Activated CD4-positive, alpha-beta T cell treated with anti-CD3 and anti-CD28 coated beads, Interleukin-2, amount 10 ng/mL, durations not matched to agents 7 days and 5 days (primary cell): Measurements from ENCODE around the gene FHIP1B. TPM values are rescaled to one million over a fixed set of nuclear protein-coding genes. Genes with fewer than 3 reads are reported as not detected.

ENCODE experiments used
- CTCF ChIA-PET: fragments of 350-600 bp; sonication (Branson Sonifier 250); formaldehyde crosslinking; loops from one replicate; lab custom pipeline; 2021; ENCODE audit warnings: antibody characterized with exemption; lab: Charles Lee
- POLR2A ChIA-PET: fragments of 350-600 bp; sonication (Branson Sonifier 250); formaldehyde crosslinking; loops from one replicate; lab custom pipeline; 2021; ENCODE audit warnings: antibody characterized with exemption; lab: Charles Lee
- DNase-seq: peaks from one replicate; pipeline ENCODE4 v3.0.0-alpha.2; 2020
- H3K27ac Mint-ChIP-seq: one replicate; pipeline ENCODE4 v1.8.0; 2021; ENCODE audit warnings: mild to moderate bottlenecking, moderate library complexity, mixed read lengths
- H3K27me3 Mint-ChIP-seq: one replicate; pipeline ENCODE4 v1.8.0; 2021; ENCODE audit warnings: mixed read lengths
- H3K36me3 Mint-ChIP-seq: one replicate; pipeline ENCODE4 v1.8.0; 2021; ENCODE audit warnings: low read depth, mixed read lengths
- H3K4me1 Mint-ChIP-seq: one replicate; pipeline ENCODE4 v1.8.0; 2021; ENCODE audit warnings: mixed read lengths
- H3K4me3 Mint-ChIP-seq: one replicate; pipeline ENCODE4 v1.8.0; 2021; ENCODE audit warnings: mild to moderate bottlenecking, moderate library complexity, mixed read lengths
- H3K9me3 Mint-ChIP-seq: one replicate; pipeline ENCODE4 v1.8.0; 2021; ENCODE audit warnings: mixed read lengths
- total RNA-seq, 2 experiments: library from RNA; stranded (reverse); gene quantifications; one replicate each; pipeline ENCODE4 v1.2.3, GENCODE V29; 2021

FHIP1B gene
- total RNA-seq, 2 experiments from 2014 or later: 22.2 to 24.5 TPM

- Mint-ChIP-seq H3K27ac (no peak overlapping the region), H3K9me3 (no peaks in the 10 kb centered on the region), H3K27me3 (no peaks in the 10 kb centered on the region), H3K4me3 (no peak overlapping the region), H3K4me1 (peaks cover 20% of the 10 kb centered on the region), H3K36me3 (no peaks in the 10 kb centered on the region)
- ChIA-PET POLR2A (no interaction called here), CTCF (interaction anchor here (0.6 to 3.1 kb wide), 5 partner anchors 14 to 262 kb away, joined by 3 to 13 read pairs (median 3); no protein-coding TSS in a partner anchor)
- no peak for DNase-seq
Measured at GRCh38 chr11:6237266-6237665, 2.8 kb upstream of the FHIP1B start.

- ChIA-PET CTCF (interaction anchor here (1.1 to 2.1 kb wide), 2 partner anchors 17 to 118 kb away, joined by 3 to 9 read pairs; no protein-coding TSS in a partner anchor), POLR2A (no interaction called here)
- peak; percentile 20 for DNase-seq
- Mint-ChIP-seq H3K4me3 (peak overlapping the region; percentile 99), H3K27ac (peak overlapping the region; percentile 95), H3K36me3 (peaks cover 5% of the 10 kb centered on the region), H3K9me3 (no peaks in the 10 kb centered on the region), H3K4me1 (peaks cover 44% of the 10 kb centered on the region), H3K27me3 (no peaks in the 10 kb centered on the region)
Measured at GRCh38 chr11:6233984-6234386, 451 bp downstream of the FHIP1B start.

GRCh38 chr11:6232899-6233298 lies 1.5 kb downstream of the FHIP1B start:
- H3K27me3 Mint-ChIP-seq: no peaks in the 10 kb centered on the region
- POLR2A ChIA-PET: no interaction called here
- peaks cover 7% of the 10 kb centered on the region for H3K36me3 Mint-ChIP-seq
- H3K9me3 Mint-ChIP-seq: no peaks in the 10 kb centered on the region
- peaks cover 46% of the 10 kb centered on the region for H3K4me1 Mint-ChIP-seq
- H3K4me3 Mint-ChIP-seq: peak overlapping the region; percentile 49
- DNase-seq: no peak
- no peak overlapping the region for H3K27ac Mint-ChIP-seq
- CTCF ChIA-PET: interaction anchor here (0.9 kb wide), 1 partner anchor 12 kb away, joined by 3 read pairs; no protein-coding TSS in a partner anchor

- CTCF ChIA-PET: interaction anchor here (0.6 to 3.9 kb wide), 6 partner anchors 8 to 124 kb away, joined by 3 to 15 read pairs (median 4); no protein-coding TSS in a partner anchor
- POLR2A ChIA-PET: no interaction called here
- Mint-ChIP-seq H3K9me3 (no peaks in the 10 kb centered on the region), H3K4me3 (peak overlapping the region; percentile 26), H3K4me1 (peaks cover 49% of the 10 kb centered on the region), H3K27me3 (no peaks in the 10 kb centered on the region), H3K36me3 (peaks cover 8% of the 10 kb centered on the region), H3K27ac (peak overlapping the region; percentile 14)
- DNase-seq: peak; percentile 49
Measured at GRCh38 chr11:6229911-6230310, 4.5 kb downstream of the FHIP1B start.

GRCh38 chr11:6228520-6228919 lies 5.9 kb downstream of the FHIP1B start:
- no peak overlapping the region for H3K4me3 Mint-ChIP-seq
- H3K4me1 Mint-ChIP-seq: peaks cover 39% of the 10 kb centered on the region
- ChIA-PET POLR2A (no interaction called here), CTCF (interaction anchor here (0.8 to 3.9 kb wide), 3 partner anchors 12 to 24 kb away, joined by 5 to 15 read pairs (median 10); no protein-coding TSS in a partner anchor)
- no peak for DNase-seq
- H3K27ac Mint-ChIP-seq: no peak overlapping the region
- no peaks in the 10 kb centered on the region for H3K27me3 Mint-ChIP-seq
- H3K9me3 Mint-ChIP-seq: no peaks in the 10 kb centered on the region
- H3K36me3 Mint-ChIP-seq: peaks cover 11% of the 10 kb centered on the region

- CTCF ChIA-PET: interaction anchor here (1.1 to 3.9 kb wide), 3 partner anchors 9 to 28 kb away, joined by 3 to 15 read pairs (median 3); no protein-coding TSS in a partner anchor
- Mint-ChIP-seq H3K27ac (no peak overlapping the region), H3K4me3 (no peak overlapping the region), H3K27me3 (no peaks in the 10 kb centered on the region), H3K36me3 (peaks cover 25% of the 10 kb centered on the region), H3K4me1 (peaks cover 28% of the 10 kb centered on the region), H3K9me3 (no peaks in the 10 kb centered on the region)
- DNase-seq: no peak
- POLR2A ChIA-PET: no interaction called here
Measured at GRCh38 chr11:6225896-6226295, 8.5 kb downstream of the FHIP1B start.

GRCh38 chr11:6225024-6225423 lies 9.4 kb downstream of the FHIP1B start:
- peaks cover 25% of the 10 kb centered on the region for H3K36me3 Mint-ChIP-seq
- CTCF ChIA-PET: interaction anchor here (1.9 kb wide), 1 partner anchor 27 kb away, joined by 5 read pairs; no protein-coding TSS in a partner anchor

GRCh38 chr11:6224421-6224820 lies 10.0 kb downstream of the FHIP1B start:
- H3K9me3 Mint-ChIP-seq: no peaks in the 10 kb centered on the region
- H3K36me3 Mint-ChIP-seq: peaks cover 23% of the 10 kb centered on the region
- H3K4me1 Mint-ChIP-seq: peaks cover 23% of the 10 kb centered on the region
- no peak for DNase-seq
- H3K27ac Mint-ChIP-seq: no peak overlapping the region
- no peak overlapping the region for H3K4me3 Mint-ChIP-seq
- H3K27me3 Mint-ChIP-seq: no peaks in the 10 kb centered on the region
- ChIA-PET CTCF (interaction anchor here (1.9 kb wide), 1 partner anchor 27 kb away, joined by 5 read pairs; no protein-coding TSS in a partner anchor), POLR2A (interaction anchor here (0.6 kb wide), 1 partner anchor 486 kb away, joined by 4 read pairs; no protein-coding TSS in a partner anchor)

More at GRCh38 chr11:6225024-6225423, 9.4 kb downstream of the FHIP1B start:
- POLR2A ChIA-PET: interaction anchor here (0.6 kb wide), 1 partner anchor 485 kb away, joined by 4 read pairs; no protein-coding TSS in a partner anchor
- Mint-ChIP-seq H3K27ac (no peak overlapping the region), H3K9me3 (no peaks in the 10 kb centered on the region), H3K4me3 (no peak overlapping the region), H3K27me3 (no peaks in the 10 kb centered on the region), H3K4me1 (peaks cover 23% of the 10 kb centered on the region)
- DNase-seq: no peak

GRCh38 chr11:6223854-6224253 lies 10.6 kb downstream of the FHIP1B start:
- Mint-ChIP-seq H3K4me3 (no peak overlapping the region), H3K9me3 (no peaks in the 10 kb centered on the region), H3K27me3 (no peaks in the 10 kb centered on the region), H3K27ac (no peak overlapping the region), H3K36me3 (peaks cover 24% of the 10 kb centered on the region), H3K4me1 (peaks cover 22% of the 10 kb centered on the region)
- no peak for DNase-seq
- POLR2A ChIA-PET: no interaction called here
- CTCF ChIA-PET: interaction anchor here (1.9 kb wide), 1 partner anchor 28 kb away, joined by 5 read pairs; no protein-coding TSS in a partner anchor

- ChIA-PET CTCF (interaction anchor here (0.9 kb wide), 1 partner anchor 18 kb away, joined by 3 read pairs; no protein-coding TSS in a partner anchor), POLR2A (no interaction called here)
- Mint-ChIP-seq H3K4me3 (no peak overlapping the region), H3K27ac (no peak overlapping the region), H3K36me3 (peaks cover 31% of the 10 kb centered on the region), H3K4me1 (peaks cover 16% of the 10 kb centered on the region), H3K9me3 (no peaks in the 10 kb centered on the region), H3K27me3 (no peaks in the 10 kb centered on the region)
- DNase-seq: no peak
Measured at GRCh38 chr11:6219359-6219758, 15.1 kb downstream of the FHIP1B start.

GRCh38 chr11:6217722-6218121 lies 16.7 kb downstream of the FHIP1B start:
- H3K36me3 Mint-ChIP-seq: peaks cover 23% of the 10 kb centered on the region
- ChIA-PET CTCF (interaction anchor here (0.5 to 3.2 kb wide), 3 partner anchors 10 to 1302 kb away, joined by 3 to 15 read pairs (median 3); partner anchors contain the start of gene FHIP1B), POLR2A (no interaction called here)
- DNase-seq: no peak
- H3K27ac Mint-ChIP-seq: no peak overlapping the region
- H3K27me3 Mint-ChIP-seq: no peaks in the 10 kb centered on the region
- no peak overlapping the region for H3K4me3 Mint-ChIP-seq
- peaks cover 16% of the 10 kb centered on the region for H3K4me1 Mint-ChIP-seq
- H3K9me3 Mint-ChIP-seq: no peaks in the 10 kb centered on the region

- H3K4me3 Mint-ChIP-seq: no peak overlapping the region
- no peaks in the 10 kb centered on the region for H3K9me3 Mint-ChIP-seq
- ChIA-PET POLR2A (no interaction called here), CTCF (interaction anchor here (0.7 to 3.2 kb wide), 4 partner anchors 11 to 137 kb away, joined by 3 to 15 read pairs (median 4); partner anchors contain the start of gene C11orf42)
- DNase-seq: no peak
- H3K27me3 Mint-ChIP-seq: no peaks in the 10 kb centered on the region
- no peak overlapping the region for H3K27ac Mint-ChIP-seq
- H3K36me3 Mint-ChIP-seq: peaks cover 16% of the 10 kb centered on the region
- peaks cover 16% of the 10 kb centered on the region for H3K4me1 Mint-ChIP-seq
Measured at GRCh38 chr11:6216501-6216900, 17.9 kb downstream of the FHIP1B start.

- Mint-ChIP-seq H3K36me3 (peaks cover 13% of the 10 kb centered on the region), H3K27me3 (no peaks in the 10 kb centered on the region), H3K4me1 (peaks cover 7% of the 10 kb centered on the region), H3K27ac (no peak overlapping the region), H3K4me3 (no peak overlapping the region), H3K9me3 (no peaks in the 10 kb centered on the region)
- POLR2A ChIA-PET: no interaction called here
- CTCF ChIA-PET: interaction anchor here (2.4 to 3.2 kb wide), 2 partner anchors 10 to 13 kb away, joined by 13 to 15 read pairs; partner anchors contain the start of gene C11orf42
- no peak for DNase-seq
Measured at GRCh38 chr11:6214530-6214929, 19.9 kb downstream of the FHIP1B start.
